Neural cell (in vitro differentiated cells): ENCODE measurements around the gene COL21A1. TPM values are rescaled to one million over a fixed set of nuclear protein-coding genes. Genes with fewer than 3 reads are reported as not detected.
"Not testable (repeated sequence)": the region's sequence is repeated elsewhere in the genome, so short reads cannot be mapped to it uniquely, and the experiment has no call there.

Source experiments
- H2AFZ ChIP-seq: fragments of 200-600, 300-800 bp; sonication (generic), shearing (Covaris generic); 2 replicates; pipeline ENCODE4 v1.6.0; 2014; ENCODE audit warnings: low read depth, mild to moderate bottlenecking, antibody characterized with exemption, low read length, moderate library complexity
- H3F3A ChIP-seq: fragments of 200-600 bp; shearing (Covaris generic); 2 replicates; pipeline ENCODE4 v1.6.1; 2016; ENCODE audit warnings: mild to moderate bottlenecking, moderate library complexity, mixed read lengths, antibody characterized with exemption, low read length; ENCODE audit not compliant: insufficient read depth, poor library complexity, severe bottlenecking
- H3K27ac ChIP-seq: fragments of 200-600, 300-800 bp; sonication (generic), shearing (Covaris generic); 2 replicates; pipeline ENCODE4 v1.5.1; 2014; ENCODE audit warnings: mild to moderate bottlenecking, low read length, moderate library complexity
- H3K27me3 ChIP-seq: fragments of 300-800, 200-600 bp; sonication (generic), shearing (Covaris generic); 2 replicates; pipeline ENCODE4 v1.6.0; 2014; ENCODE audit warnings: mild to moderate bottlenecking, low read depth, low read length, moderate library complexity; ENCODE audit not compliant: insufficient read depth
- H3K36me3 ChIP-seq: fragments of 300-800, 200-600 bp; sonication (generic), shearing (Covaris generic); 2 replicates; pipeline ENCODE4 v1.5.1; 2014; ENCODE audit warnings: mild to moderate bottlenecking, antibody characterized with exemption, low read length, moderate library complexity; ENCODE audit not compliant: insufficient read depth
- H3K4me2 ChIP-seq: fragments of 300-800, 200-600 bp; sonication (generic), shearing (Covaris generic); 2 replicates; pipeline ENCODE4 v1.6.0; 2014; ENCODE audit warnings: mild to moderate bottlenecking, low read length
- H3K4me3 ChIP-seq: fragments of 300-800, 200-600 bp; sonication (generic), shearing (Covaris generic); 2 replicates; pipeline ENCODE4 v1.5.1; 2014; ENCODE audit warnings: mild to moderate bottlenecking, low read length, moderate library complexity
- H3K79me2 ChIP-seq: fragments of 200-600 bp; shearing (Covaris generic); replicated peaks from 2 replicates; pipeline ENCODE4 v1.6.0; 2014; ENCODE audit warnings: mild to moderate bottlenecking, low read length, moderate library complexity; ENCODE audit not compliant: insufficient read depth
- H3K9ac ChIP-seq: fragments of 300-800, 200-600 bp; sonication (generic), shearing (Covaris generic); 2 replicates; pipeline ENCODE4 v1.6.1; 2016; ENCODE audit warnings: mild to moderate bottlenecking, low read length, mixed read lengths
- H3K9me2 ChIP-seq: fragments of 200-600 bp; shearing (Covaris generic); 2 replicates; pipeline ENCODE4 v1.6.1; 2016; ENCODE audit warnings: mild to moderate bottlenecking, low read length, mixed read lengths; ENCODE audit not compliant: insufficient read depth
- H3K9me3 ChIP-seq: fragments of 200-600, 300-800 bp; sonication (generic), shearing (Covaris generic); 2 replicates; pipeline ENCODE4 v1.6.1; 2016; ENCODE audit warnings: mild to moderate bottlenecking, mixed run types, low read length, moderate library complexity, mixed read lengths
- H4K20me1 ChIP-seq: fragments of 200-600 bp; shearing (Covaris generic); 2 replicates; pipeline ENCODE4 v1.6.1; 2016; ENCODE audit warnings: mild to moderate bottlenecking, mixed run types; ENCODE audit not compliant: insufficient read depth
- EP300 ChIP-seq: fragments of 450-650 bp; conservative IDR thresholded peaks from 2 replicates; pipeline ENCODE4 v1.6.1; 2014; ENCODE audit warnings: antibody characterized with exemption, mild to moderate bottlenecking, moderate library complexity; ENCODE audit not compliant: poor library complexity, severe bottlenecking
- EZH2 ChIP-seq: fragments of 200-600, 300-800 bp; shearing (Covaris generic), sonication (generic); IDR thresholded peaks from 2 replicates; pipeline ENCODE4 v1.6.1; 2014; ENCODE audit warnings: antibody characterized with exemption, low read length, borderline replicate concordance, mild to moderate bottlenecking; ENCODE audit not compliant: insufficient read depth, poor library complexity, severe bottlenecking
- MXI1 ChIP-seq: fragments of 450-650 bp; conservative IDR thresholded peaks from 2 replicates; pipeline ENCODE4 v1.6.1; 2014; ENCODE audit warnings: antibody characterized with exemption, mild to moderate bottlenecking; ENCODE audit not compliant: poor library complexity, severe bottlenecking
- POLR2AphosphoS5 ChIP-seq: IDR thresholded peaks from 2 replicates; pipeline ENCODE4 v1.6.1; 2012
- RAD21 ChIP-seq: fragments of 450-650 bp; conservative IDR thresholded peaks from 2 replicates; pipeline ENCODE4 v1.6.1; 2014; ENCODE audit warnings: antibody characterized with exemption, mild to moderate bottlenecking, moderate library complexity
- REST ChIP-seq: IDR thresholded peaks from 2 replicates; pipeline ENCODE4 v1.6.1; 2012; ENCODE audit warnings: borderline replicate concordance
- SMC3 ChIP-seq: fragments of 450-650 bp; conservative IDR thresholded peaks from 2 replicates; pipeline ENCODE4 v1.6.1; 2014; ENCODE audit warnings: antibody characterized with exemption, mild to moderate bottlenecking, moderate library complexity; ENCODE audit not compliant: poor library complexity
- TAF1 ChIP-seq: IDR thresholded peaks from 2 replicates; pipeline ENCODE4 v1.6.1; 2012; ENCODE audit warnings: low read depth
- polyA plus RNA-seq: library from polyadenylated mRNA; depleted of rRNA; stranded (reverse); fragments of >200 nt; gene quantifications from 2 replicates; pipeline ENCODE4 v1.2.3, GENCODE V29; 2014
- TF ChIP-seq, protein P1 (sequence below): fragments of 450-650 bp; IDR thresholded peaks from 2 replicates; pipeline ENCODE4 v1.5.1; 2014; ENCODE audit warnings: antibody characterized with exemption, mild to moderate bottlenecking, moderate library complexity; ENCODE audit not compliant: poor library complexity, severe bottlenecking

The COL21A1 gene
- polyA plus RNA-seq, 1 donor from 2014 or later, result 0.25 TPM

- no peaks in the 10 kb centered on the region for H3K79me2 ChIP-seq
- H3K9me3 ChIP-seq, result no peaks in the 10 kb centered on the region
- H2AFZ ChIP-seq, result no peak overlapping the region
- no peaks in the 10 kb centered on the region for H3F3A ChIP-seq
- H3K27ac ChIP-seq, result no peak overlapping the region
- H4K20me1 ChIP-seq, result no peaks in the 10 kb centered on the region
- H3K27me3 ChIP-seq, result no peaks in the 10 kb centered on the region
- no peak overlapping the region for H3K9ac ChIP-seq
- no peaks in the 10 kb centered on the region for H3K36me3 ChIP-seq
- no peak overlapping the region for H3K4me3 ChIP-seq
- no peak overlapping the region for H3K4me2 ChIP-seq
- no peaks in the 10 kb centered on the region for H3K9me2 ChIP-seq
- TF ChIP-seq, protein P1, sequence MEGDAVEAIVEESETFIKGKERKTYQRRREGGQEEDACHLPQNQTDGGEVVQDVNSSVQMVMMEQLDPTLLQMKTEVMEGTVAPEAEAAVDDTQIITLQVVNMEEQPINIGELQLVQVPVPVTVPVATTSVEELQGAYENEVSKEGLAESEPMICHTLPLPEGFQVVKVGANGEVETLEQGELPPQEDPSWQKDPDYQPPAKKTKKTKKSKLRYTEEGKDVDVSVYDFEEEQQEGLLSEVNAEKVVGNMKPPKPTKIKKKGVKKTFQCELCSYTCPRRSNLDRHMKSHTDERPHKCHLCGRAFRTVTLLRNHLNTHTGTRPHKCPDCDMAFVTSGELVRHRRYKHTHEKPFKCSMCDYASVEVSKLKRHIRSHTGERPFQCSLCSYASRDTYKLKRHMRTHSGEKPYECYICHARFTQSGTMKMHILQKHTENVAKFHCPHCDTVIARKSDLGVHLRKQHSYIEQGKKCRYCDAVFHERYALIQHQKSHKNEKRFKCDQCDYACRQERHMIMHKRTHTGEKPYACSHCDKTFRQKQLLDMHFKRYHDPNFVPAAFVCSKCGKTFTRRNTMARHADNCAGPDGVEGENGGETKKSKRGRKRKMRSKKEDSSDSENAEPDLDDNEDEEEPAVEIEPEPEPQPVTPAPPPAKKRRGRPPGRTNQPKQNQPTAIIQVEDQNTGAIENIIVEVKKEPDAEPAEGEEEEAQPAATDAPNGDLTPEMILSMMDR, result no peak
- TF ChIP-seq MXI1 (no peak), SMC3 (no peak), EZH2 (no peak), TAF1 (no peak), EP300 (no peak), REST (no peak), POLR2AphosphoS5 (no peak), RAD21 (no peak)
Observed at GRCh38 chr6:56017198-56017597, 230.2 kb downstream of the COL21A1 start.

- not testable (repeated sequence) for H3K27me3 ChIP-seq, H3K9ac ChIP-seq, H2AFZ ChIP-seq, H4K20me1 ChIP-seq, H3K27ac ChIP-seq, H3K79me2 ChIP-seq, H3K9me3 ChIP-seq, H3K9me2 ChIP-seq, H3K36me3 ChIP-seq, H3F3A ChIP-seq, H3K4me3 ChIP-seq, H3K4me2 ChIP-seq
Observed at GRCh38 chr6:56014039-56014438, 233.3 kb downstream of the COL21A1 start.

DNA sequence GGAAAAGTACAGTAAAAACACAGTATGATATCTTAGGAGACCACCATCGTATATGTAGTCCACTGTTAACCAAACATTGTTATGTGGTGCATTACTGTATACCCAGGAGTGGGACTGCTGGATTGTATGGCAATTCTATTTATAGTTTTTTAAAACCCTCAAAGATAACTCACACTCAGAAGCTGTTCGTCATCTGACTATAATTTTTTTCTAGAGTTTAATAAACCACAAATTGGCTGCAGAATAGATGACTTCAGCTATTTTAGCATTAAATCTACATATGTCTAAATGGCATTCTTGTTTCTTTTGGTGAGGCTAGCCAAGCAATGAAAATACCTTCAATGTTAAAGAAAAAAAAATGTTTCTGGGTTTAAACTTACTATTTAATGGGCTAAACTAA lies 237.7 kb downstream of the COL21A1 start:
- no peaks in the 10 kb centered on the region for H3F3A ChIP-seq

More for the DNA sequence above, 237.7 kb downstream of the COL21A1 start:
- no peak for TF ChIP-seq REST
- no peaks in the 10 kb centered on the region for H3K9me2 ChIP-seq
- H3K4me2 ChIP-seq, result no peak overlapping the region
- no peaks in the 10 kb centered on the region for H3K36me3 ChIP-seq
- no peaks in the 10 kb centered on the region for H3K9me3 ChIP-seq
- H3K9ac ChIP-seq, result no peak overlapping the region
- no peak overlapping the region for H2AFZ ChIP-seq
- H3K27ac ChIP-seq, result no peak overlapping the region
- no peak overlapping the region for H3K4me3 ChIP-seq
- H4K20me1 ChIP-seq, result no peaks in the 10 kb centered on the region
- H3K27me3 ChIP-seq, result no peaks in the 10 kb centered on the region
- H3K79me2 ChIP-seq, result no peaks in the 10 kb centered on the region
